Activated naive CD4-positive, alpha-beta T cell treated with anti-CD3 and anti-CD28 coated beads, Interleukin-2, amount 50 U/mL, for 72 hours (primary cell): ENCODE data around the gene WDR35. TPM values are rescaled to one million over a fixed set of nuclear protein-coding genes. Genes with fewer than 3 reads are reported as not detected.

Source experiments
- ATAC-seq, 2 donors: fragments of 150-1000 bp; cut with Tn5 transposase; 2 replicates each; pipeline ENCODE4 v1.10.0; 2021; ENCODE audit warnings: mild to moderate bottlenecking in 2 of 2, moderate library complexity in 2 of 2
- DNase-seq, 2 donors: peaks; one replicate each; pipeline ENCODE4 v3.0.0; 2021 to 2022; ENCODE audit warnings: low spot score in 2 of 2
- H3K27ac Mint-ChIP-seq, 2 donors: one replicate each; pipeline ENCODE4 v1.8.0; 2022; ENCODE audit warnings: mild to moderate bottlenecking in 2 of 2, mixed read lengths in 2 of 2
- H3K36me3 Mint-ChIP-seq, 2 donors: one replicate each; pipeline ENCODE4 v1.8.0; 2022; ENCODE audit warnings: mixed read lengths in 2 of 2
- H3K9me3 Mint-ChIP-seq, 2 donors: one replicate each; pipeline ENCODE4 v1.8.0; 2022; ENCODE audit warnings: mixed read lengths in 2 of 2
- total RNA-seq, 2 donors: library from RNA; stranded (reverse); gene quantifications; one replicate each; pipeline ENCODE4 v1.2.3, GENCODE V29; 2022

WDR35 gene
- total RNA-seq: 1 to 10 TPM; 3.4 to 8.9 TPM

- peak within 1 kb of the TSS; percentile 88 to 92 for H3K27ac Mint-ChIP-seq
- no peaks in the 10 kb centered on the region for H3K9me3 Mint-ChIP-seq
- peaks cover 11 to 17% of the 10 kb centered on the region in 2 donors for H3K36me3 Mint-ChIP-seq
- ATAC-seq (peak; percentile 98 to 99), DNase-seq (peak; percentile 95 to 96)
Measured at GRCh38 chr2:19989667-19990415, at the start of gene WDR35. Gene WDR35 (minus strand): TSS chr2:19990105. CDS start chr2:19990015, 90 bp downstream.

- Mint-ChIP-seq H3K9me3 (no peaks in the 10 kb centered on the region), H3K36me3 (peaks cover 0 to 24% of the 10 kb centered on the region in 2 donors), H3K27ac (no peak overlapping the region)
- DNase-seq: no peak
- ATAC-seq: no peak
Measured at GRCh38 chr2:20037660-20038059, 47.8 kb upstream of the WDR35 start.

- Mint-ChIP-seq H3K36me3 (peaks cover 4 to 31% of the 10 kb centered on the region in 2 donors), H3K9me3 (no peaks in the 10 kb centered on the region), H3K27ac (peak overlapping the region; percentile 13 to 53)
- no peak for ATAC-seq
- no peak for DNase-seq
Measured at GRCh38 chr2:20035955-20036666, 46.2 kb upstream of the WDR35 start.

- Mint-ChIP-seq H3K27ac (no peak overlapping the region), H3K9me3 (no peaks in the 10 kb centered on the region), H3K36me3 (peaks cover 17 to 42% of the 10 kb centered on the region in 2 donors)
- no peak for DNase-seq
- ATAC-seq: no peak
Measured at GRCh38 chr2:20034821-20035220, 44.9 kb upstream of the WDR35 start.

GRCh38 chr2:20034218-20034617 lies 44.3 kb upstream of the WDR35 start:
- Mint-ChIP-seq H3K9me3 (no peaks in the 10 kb centered on the region), H3K27ac (no peak overlapping the region), H3K36me3 (peaks cover 23 to 48% of the 10 kb centered on the region in 2 donors)
- ATAC-seq: no peak
- no peak for DNase-seq

GRCh38 chr2:20033322-20033721 lies 43.4 kb upstream of the WDR35 start:
- H3K27ac Mint-ChIP-seq: no peak overlapping the region
- ATAC-seq (no peak), DNase-seq (no peak)
- H3K36me3 Mint-ChIP-seq: peaks cover 32 to 57% of the 10 kb centered on the region in 2 donors
- no peaks in the 10 kb centered on the region for H3K9me3 Mint-ChIP-seq

GRCh38 chr2:20030224-20030623 lies 40.3 kb upstream of the WDR35 start:
- DNase-seq (no peak), ATAC-seq (no peak)
- no peaks in the 10 kb centered on the region for H3K9me3 Mint-ChIP-seq
- H3K36me3 Mint-ChIP-seq: peaks cover 34 to 40% of the 10 kb centered on the region in 2 donors
- no peak overlapping the region for H3K27ac Mint-ChIP-seq

GRCh38 chr2:20027705-20028434 lies 38.0 kb upstream of the WDR35 start:
- H3K9me3 Mint-ChIP-seq: peaks cover 0 to 6% of the 10 kb centered on the region in 2 donors
- ATAC-seq (no peak), DNase-seq (no peak)
- H3K27ac Mint-ChIP-seq: no peak overlapping the region
- peaks cover 34 to 42% of the 10 kb centered on the region in 2 donors for H3K36me3 Mint-ChIP-seq

GRCh38 chr2:20027260-20027677 lies 37.4 kb upstream of the WDR35 start:
- DNase-seq (no peak), ATAC-seq (no peak)
- Mint-ChIP-seq H3K9me3 (peaks cover under 1 to 10% of the 10 kb centered on the region in 2 donors), H3K36me3 (peaks cover 35 to 46% of the 10 kb centered on the region in 2 donors), H3K27ac (no peak overlapping the region)

GRCh38 chr2:20025065-20025786 lies 35.3 kb upstream of the WDR35 start:
- ATAC-seq (no peak), DNase-seq (no peak)
- no peak overlapping the region for H3K27ac Mint-ChIP-seq
- H3K36me3 Mint-ChIP-seq: peaks cover 37 to 47% of the 10 kb centered on the region in 2 donors
- peaks cover 15 to 23% of the 10 kb centered on the region in 2 donors for H3K9me3 Mint-ChIP-seq

GRCh38 chr2:20023688-20024087 lies 33.8 kb upstream of the WDR35 start:
- Mint-ChIP-seq H3K9me3 (peaks cover 23% of the 10 kb centered on the region in 2 donors), H3K36me3 (peaks cover 33 to 37% of the 10 kb centered on the region in 2 donors), H3K27ac (no peak overlapping the region)
- no peak for ATAC-seq
- no peak for DNase-seq

- no peak for ATAC-seq
- Mint-ChIP-seq H3K36me3 (peaks cover 27 to 32% of the 10 kb centered on the region in 2 donors), H3K27ac (no peak overlapping the region), H3K9me3 (peaks cover 23% of the 10 kb centered on the region in 2 donors)
- no peak for DNase-seq
Measured at GRCh38 chr2:20021405-20022009, 31.6 kb upstream of the WDR35 start.

GRCh38 chr2:20019747-20020146 lies 29.8 kb upstream of the WDR35 start:
- DNase-seq (no peak), ATAC-seq (no peak)
- H3K36me3 Mint-ChIP-seq: peaks cover 27 to 32% of the 10 kb centered on the region in 2 donors
- H3K27ac Mint-ChIP-seq: no peak overlapping the region
- H3K9me3 Mint-ChIP-seq: peaks cover 23% of the 10 kb centered on the region in 2 donors

GRCh38 chr2:20018601-20019152 lies 28.8 kb upstream of the WDR35 start:
- H3K9me3 Mint-ChIP-seq: peaks cover 20 to 23% of the 10 kb centered on the region in 2 donors
- ATAC-seq (no peak), DNase-seq (no peak)
- H3K27ac Mint-ChIP-seq: no peak overlapping the region
- peaks cover 27% of the 10 kb centered on the region in 2 donors for H3K36me3 Mint-ChIP-seq

GRCh38 chr2:20016346-20016745 lies 26.4 kb upstream of the WDR35 start:
- Mint-ChIP-seq H3K36me3 (peaks cover 12 to 18% of the 10 kb centered on the region in 2 donors), H3K9me3 (peaks cover 6 to 15% of the 10 kb centered on the region in 2 donors), H3K27ac (no peak overlapping the region)
- no peak for ATAC-seq
- no peak for DNase-seq
